ENCODE measurements around the gene JADE1.

The JADE1 gene

DNA sequence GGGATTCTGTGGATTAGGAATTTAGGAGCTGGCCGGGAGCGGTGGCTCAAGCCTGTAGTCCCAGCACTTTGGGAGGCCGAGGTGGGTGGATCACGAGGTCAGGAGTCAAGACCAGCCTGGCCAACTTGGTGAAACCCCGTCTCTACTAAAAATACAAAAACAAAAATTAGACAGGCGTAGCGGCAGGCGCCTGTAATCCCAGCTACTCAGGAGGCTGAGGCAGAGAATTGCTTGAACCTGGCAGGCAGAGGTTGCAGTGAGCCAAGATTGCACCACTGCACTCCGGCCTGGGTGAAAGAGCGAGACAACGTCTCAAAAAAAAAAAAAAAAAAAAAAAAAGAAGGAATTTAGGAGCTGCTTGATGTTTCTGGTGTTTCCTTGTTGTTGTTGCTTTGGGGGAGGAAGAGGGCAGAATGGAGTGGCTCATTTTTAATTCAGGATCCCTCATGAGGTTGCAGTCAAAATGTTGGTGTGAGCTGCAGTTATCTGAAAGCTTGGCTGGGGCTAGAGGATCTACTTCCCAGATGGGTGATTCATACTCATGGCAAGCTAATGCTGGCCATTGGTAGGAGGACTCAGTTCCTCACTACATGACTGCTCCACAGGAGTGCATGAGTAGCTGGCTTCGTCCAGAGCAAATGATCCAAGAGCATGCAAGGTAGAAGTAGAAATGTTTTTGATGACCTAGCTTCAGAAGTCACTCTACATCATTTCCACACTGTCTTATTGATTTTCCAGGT, 26.5 kb upstream of the JADE1 start (continued):
- TF ChIP-seq ZBTB26 (tag by site-specific recombination; optimal IDR thresholded peaks at IDR 0.05) (no peak), ZNF473 (tag by site-specific recombination; IDR thresholded peaks at IDR 0.05) (no peak), ZNF544 (tag by site-specific recombination; IDR thresholded peaks at IDR 0.05) (no peak), ZNF530 (tag by site-specific recombination; IDR thresholded peaks at IDR 0.05; ENCODE audit: low read depth) (no peak), ZNF792 (tag by site-specific recombination; IDR thresholded peaks at IDR 0.05) (no peak), SCRT2 (tag by site-specific recombination; IDR thresholded peaks at IDR 0.05) (no peak), GFI1B (tag by site-specific recombination; IDR thresholded peaks at IDR 0.05) (no peak), ZNF621 (tag by site-specific recombination; IDR thresholded peaks at IDR 0.05) (no peak)

DNA sequence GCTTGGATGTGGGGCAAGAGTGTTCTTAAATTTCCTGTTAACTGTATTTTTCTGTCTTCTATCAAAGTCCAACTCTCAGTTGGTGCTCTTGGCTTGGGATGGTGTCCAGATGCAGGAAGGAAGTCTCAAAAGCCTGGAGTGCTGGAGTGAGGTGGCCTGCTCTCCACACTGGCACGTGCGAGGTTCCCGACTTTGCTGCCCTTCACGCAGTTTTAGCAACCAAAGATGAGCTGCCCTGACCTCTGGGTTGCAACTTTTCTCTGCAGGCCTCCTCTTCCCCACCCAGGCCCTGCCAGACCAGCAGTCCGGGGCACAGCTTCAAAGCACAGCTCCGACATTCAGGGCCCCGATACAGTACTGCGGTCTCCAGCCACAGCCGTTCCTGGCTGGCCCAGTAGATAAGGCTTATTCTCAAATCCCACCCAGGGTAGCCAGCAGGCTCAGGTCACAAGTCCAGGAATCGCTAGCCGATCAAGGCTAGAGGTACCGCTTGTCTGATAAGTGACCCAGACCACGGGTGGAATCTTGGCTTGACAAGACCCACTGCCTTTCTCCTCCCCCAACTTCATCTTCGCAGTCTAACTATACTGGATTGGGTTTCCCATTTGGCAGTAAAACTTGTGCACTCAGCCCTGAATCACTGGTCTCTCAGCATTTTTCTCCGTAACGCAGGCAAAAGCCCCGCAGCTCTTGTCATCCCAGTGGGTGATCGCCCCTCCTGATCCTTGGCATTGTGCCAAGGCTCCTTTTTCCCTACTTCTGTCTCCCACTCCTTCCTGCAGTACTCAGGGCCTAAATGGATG, 21.8 kb upstream of the JADE1 start:
- ChIA-PET CTCF (interaction anchor here (0.6 kb wide), 1 partner anchor 36 kb away, joined by 6 read pairs; no protein-coding TSS in a partner anchor), POLR2A (no interaction called here)
- Histone ChIP-seq H3K9me3 (ENCODE audit: control insufficient read depth, insufficient read depth, low read depth, low read length) (no peaks in the 10 kb centered on the region), H3K4me1 (ENCODE audit: control insufficient read depth, insufficient read depth, low read length) (no peaks in the 10 kb centered on the region), H3K36me3 (ENCODE audit: control insufficient read depth in 2 of 2, insufficient read depth in 1 of 2, low read length in 2 of 2) (no peaks in the 10 kb centered on the region), H3K4me3 (ENCODE audit: low read depth, low read length) (no peak overlapping the region), H3K27ac (ENCODE audit: extremely low read depth, low read depth, low read length) (no peak overlapping the region)
- TF ChIP-seq ZNF624 (tag by site-specific recombination; IDR thresholded peaks at IDR 0.05) (0 out of 2 replicates have a peak, but pooled peaks have one; percentile 39), ZNF544 (tag by site-specific recombination; IDR thresholded peaks at IDR 0.05) (0 out of 2 replicates have a peak, but pooled peaks have one; percentile 65), GLI4 (tag by site-specific recombination; IDR thresholded peaks at IDR 0.05) (no peak), ZIC2 (tag by site-specific recombination; IDR thresholded peaks at IDR 0.05) (peak; percentile 34), EGR2 (tag by site-specific recombination; IDR thresholded peaks at IDR 0.05; ENCODE audit: low read depth) (no peak)

DNA sequence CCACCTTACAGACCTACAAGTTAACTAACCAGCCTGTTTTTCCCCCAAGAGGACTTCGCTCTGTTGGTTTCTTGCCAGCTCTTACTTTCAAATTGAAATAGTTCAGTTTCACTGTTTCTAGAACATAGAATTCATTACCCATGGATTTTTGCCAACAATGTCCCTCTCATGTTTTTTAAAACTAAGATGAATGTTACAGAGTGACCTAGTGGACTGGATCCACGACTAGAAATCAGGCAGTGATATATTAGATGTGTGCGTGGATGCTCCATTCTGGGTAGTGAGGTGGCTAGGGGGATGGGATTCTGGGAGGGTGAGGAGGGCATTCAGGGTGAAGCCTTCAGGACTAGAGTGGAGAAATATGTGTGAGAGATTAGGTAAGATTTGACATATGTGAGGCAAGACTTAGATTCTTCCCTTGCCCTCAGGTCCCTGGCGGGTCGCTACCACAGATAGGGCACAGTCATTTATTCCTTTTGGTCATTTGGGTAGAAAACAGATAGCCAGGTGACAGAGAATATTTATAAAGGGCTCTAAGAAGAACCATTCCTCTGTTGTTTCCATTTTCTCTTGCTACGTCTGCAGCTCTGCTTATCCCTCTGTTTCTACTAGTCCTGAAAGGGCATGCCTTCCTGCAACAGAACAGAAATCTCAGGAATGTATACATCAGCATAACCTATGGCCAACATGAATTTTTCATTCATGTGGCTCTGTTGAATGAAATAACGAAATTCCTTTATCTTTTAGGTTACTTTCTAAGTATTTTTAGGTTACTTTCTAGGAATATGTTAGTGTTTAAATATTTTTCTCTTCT, 15.4 kb upstream of the JADE1 start:
- H3K36me3 ChIP-seq (ENCODE audit: control insufficient read depth in 2 of 2, insufficient read depth in 1 of 2, low read length in 2 of 2), result no peaks in the 10 kb centered on the region
- no peak overlapping the region for H3K4me3 ChIP-seq (ENCODE audit: low read depth, low read length)
- H3K9me3 ChIP-seq (ENCODE audit: control insufficient read depth, insufficient read depth, low read depth, low read length), result no peaks in the 10 kb centered on the region
- H3K27ac ChIP-seq (ENCODE audit: extremely low read depth, low read depth, low read length), result no peak overlapping the region
- POLR2A ChIA-PET, result no interaction called here
- CTCF ChIA-PET, result no interaction called here
- H3K4me1 ChIP-seq (ENCODE audit: control insufficient read depth, insufficient read depth, low read length), result no peaks in the 10 kb centered on the region
- TF ChIP-seq ZSCAN5A (tag by site-specific recombination; IDR thresholded peaks at IDR 0.05) (no peak), ZNF501 (tag by site-specific recombination; IDR thresholded peaks at IDR 0.05) (no peak), ZNF302 (tag by site-specific recombination; IDR thresholded peaks at IDR 0.05; ENCODE audit: low read depth) (no peak), KLF16 (tag by site-specific recombination; IDR thresholded peaks at IDR 0.05) (no peak), ZNF138 (tag by site-specific recombination; IDR thresholded peaks at IDR 0.05; ENCODE audit: borderline replicate concordance) (no peak), ZNF202 (tag by site-specific recombination; IDR thresholded peaks at IDR 0.05; ENCODE audit: borderline replicate concordance) (no peak), ZNF664 (tag by site-specific recombination; IDR thresholded peaks at IDR 0.05) (no peak), REST (tag by site-specific recombination; IDR thresholded peaks at IDR 0.05) (no peak)
- TF ChIP-seq, protein P1, sequence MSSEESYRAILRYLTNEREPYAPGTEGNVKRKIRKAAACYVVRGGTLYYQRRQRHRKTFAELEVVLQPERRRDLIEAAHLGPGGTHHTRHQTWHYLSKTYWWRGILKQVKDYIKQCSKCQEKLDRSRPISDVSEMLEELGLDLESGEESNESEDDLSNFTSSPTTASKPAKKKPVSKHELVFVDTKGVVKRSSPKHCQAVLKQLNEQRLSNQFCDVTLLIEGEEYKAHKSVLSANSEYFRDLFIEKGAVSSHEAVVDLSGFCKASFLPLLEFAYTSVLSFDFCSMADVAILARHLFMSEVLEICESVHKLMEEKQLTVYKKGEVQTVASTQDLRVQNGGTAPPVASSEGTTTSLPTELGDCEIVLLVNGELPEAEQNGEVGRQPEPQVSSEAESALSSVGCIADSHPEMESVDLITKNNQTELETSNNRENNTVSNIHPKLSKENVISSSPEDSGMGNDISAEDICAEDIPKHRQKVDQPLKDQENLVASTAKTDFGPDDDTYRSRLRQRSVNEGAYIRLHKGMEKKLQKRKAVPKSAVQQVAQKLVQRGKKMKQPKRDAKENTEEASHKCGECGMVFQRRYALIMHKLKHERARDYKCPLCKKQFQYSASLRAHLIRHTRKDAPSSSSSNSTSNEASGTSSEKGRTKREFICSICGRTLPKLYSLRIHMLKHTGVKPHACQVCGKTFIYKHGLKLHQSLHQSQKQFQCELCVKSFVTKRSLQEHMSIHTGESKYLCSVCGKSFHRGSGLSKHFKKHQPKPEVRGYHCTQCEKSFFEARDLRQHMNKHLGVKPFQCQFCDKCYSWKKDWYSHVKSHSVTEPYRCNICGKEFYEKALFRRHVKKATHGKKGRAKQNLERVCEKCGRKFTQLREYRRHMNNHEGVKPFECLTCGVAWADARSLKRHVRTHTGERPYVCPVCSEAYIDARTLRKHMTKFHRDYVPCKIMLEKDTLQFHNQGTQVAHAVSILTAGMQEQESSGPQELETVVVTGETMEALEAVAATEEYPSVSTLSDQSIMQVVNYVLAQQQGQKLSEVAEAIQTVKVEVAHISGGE (tag by site-specific recombination; conservative IDR thresholded peaks at IDR 0.05; ENCODE audit: low read depth), result no peak

Data from HEK293 (cell line).